HG02623 (cell line): ENCODE data around the gene MATCAP1.

Experiments used
- ATAC-seq: cut with Tn5 transposase; IDR thresholded peaks from one replicate; pipeline ENCODE4 v1.9.1; 2021; ENCODE audit warnings: moderate library complexity; ENCODE audit not compliant: unreplicated experiment

The MATCAP1 gene

DNA sequence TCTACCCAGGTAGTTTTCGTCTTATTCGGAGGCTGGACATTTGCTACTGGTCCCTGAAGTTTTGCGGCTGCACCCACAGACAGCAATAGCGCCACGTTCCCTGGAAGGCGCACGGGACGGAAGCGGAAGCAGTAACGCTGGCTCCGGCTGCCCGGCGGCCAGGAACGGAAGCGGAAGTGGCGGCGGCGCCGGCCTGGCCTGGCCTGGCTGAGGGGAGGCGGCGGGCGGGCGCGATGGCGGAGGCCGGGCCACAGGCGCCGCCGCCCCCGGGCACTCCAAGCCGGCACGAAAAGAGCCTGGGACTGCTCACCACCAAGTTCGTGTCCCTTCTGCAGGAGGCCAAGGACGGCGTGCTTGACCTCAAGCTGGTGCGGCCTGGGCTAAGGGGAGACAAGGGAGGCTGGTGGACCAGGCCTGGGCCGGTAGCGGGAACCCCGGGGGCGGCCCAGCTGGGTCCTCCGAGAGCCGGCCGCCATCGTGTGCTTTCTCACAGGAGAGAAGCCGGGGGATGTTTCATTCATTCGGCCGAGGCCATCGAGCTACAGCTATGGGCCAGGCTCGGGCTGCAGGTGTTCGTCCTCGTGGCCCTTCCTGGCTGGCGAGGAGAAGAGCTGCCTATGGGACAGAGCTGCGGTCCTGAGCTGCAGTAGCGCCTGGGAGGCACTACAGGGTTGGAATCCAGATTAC, 8.4 kb upstream of the MATCAP1 start, which contains the start of gene E2F4:
Gene E2F4 (plus strand): TSS at position 161 of the 687 bp plus-strand sequence. CDS start 73 bp downstream, at position 234.
- peak; percentile 80 for ATAC-seq

DNA sequence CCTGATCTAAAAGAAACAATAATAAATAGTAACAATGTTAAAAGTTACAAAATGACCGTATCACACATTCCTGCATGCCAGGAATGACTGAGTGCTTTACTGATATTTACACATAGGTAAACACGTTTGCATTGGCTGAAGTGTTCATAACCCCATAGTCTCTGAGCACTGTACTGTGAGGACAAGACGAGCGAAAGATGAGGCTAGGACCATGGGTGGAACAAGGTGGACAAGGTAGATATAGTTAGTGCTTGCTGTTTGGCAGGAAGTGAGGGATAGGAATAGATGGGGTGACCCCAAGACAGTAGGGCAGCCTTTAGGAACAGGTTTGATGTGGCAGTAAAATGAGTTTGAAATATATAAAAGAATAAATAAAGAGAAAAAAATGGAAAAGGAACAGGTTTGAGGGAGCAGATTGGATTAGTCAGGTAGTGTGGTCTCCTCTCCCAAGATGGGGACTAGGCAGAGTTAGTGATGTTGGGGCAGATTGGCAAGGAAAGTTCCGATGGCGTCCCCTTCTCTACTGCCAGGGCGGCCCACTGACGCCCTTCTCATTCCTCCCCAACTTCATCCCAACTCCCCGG, 7.7 kb upstream of the MATCAP1 start:
- ATAC-seq: no peak

- ATAC-seq: no peak
Observed at GRCh38 chr16:67190448-67191399, 7.0 kb upstream of the MATCAP1 start.

GRCh38 chr16:67190041-67190440, 6.3 kb upstream of the MATCAP1 start, which contains the start of gene EXOC3L1:
TSS of gene EXOC3L1 (minus strand) at chr16:67190136. CDS start at chr16:67189676, 460 bp downstream.
- ATAC-seq: no peak

- no peak for ATAC-seq
Observed at GRCh38 chr16:67188798-67189197, 5.0 kb upstream of the MATCAP1 start.

GRCh38 chr16:67188323-67188722, 4.6 kb upstream of the MATCAP1 start:
- ATAC-seq: no peak

- ATAC-seq: no peak
Observed at GRCh38 chr16:67187175-67187890, 3.6 kb upstream of the MATCAP1 start.

DNA sequence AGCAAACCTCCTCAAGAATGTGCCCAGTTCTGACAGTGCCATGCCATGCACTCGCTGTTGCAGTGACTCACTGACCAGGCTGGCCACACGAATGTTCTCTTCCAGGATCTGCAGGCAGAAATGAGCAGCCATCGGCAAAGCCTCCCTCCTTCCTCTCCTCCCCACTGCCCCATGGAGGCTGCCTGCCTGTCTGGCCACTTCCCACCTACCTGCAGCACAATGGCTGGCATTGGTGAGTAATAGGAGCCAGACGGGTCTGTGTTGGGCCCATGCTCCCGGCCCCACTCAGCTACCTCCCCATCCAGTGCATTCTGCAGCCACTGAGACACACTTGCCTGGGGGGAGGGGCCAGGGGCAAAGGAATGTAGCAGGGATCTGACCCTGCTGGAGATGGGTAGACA, 2.8 kb upstream of the MATCAP1 start:
- ATAC-seq: no peak

- ATAC-seq: no peak
Observed at GRCh38 chr16:67185651-67186134, 1.9 kb upstream of the MATCAP1 start.

- no peak for ATAC-seq
Observed at GRCh38 chr16:67184995-67185650, 1.4 kb upstream of the MATCAP1 start.

- no peak for ATAC-seq
Observed at GRCh38 chr16:67184453-67184994, 761 bp upstream of the MATCAP1 start.

DNA sequence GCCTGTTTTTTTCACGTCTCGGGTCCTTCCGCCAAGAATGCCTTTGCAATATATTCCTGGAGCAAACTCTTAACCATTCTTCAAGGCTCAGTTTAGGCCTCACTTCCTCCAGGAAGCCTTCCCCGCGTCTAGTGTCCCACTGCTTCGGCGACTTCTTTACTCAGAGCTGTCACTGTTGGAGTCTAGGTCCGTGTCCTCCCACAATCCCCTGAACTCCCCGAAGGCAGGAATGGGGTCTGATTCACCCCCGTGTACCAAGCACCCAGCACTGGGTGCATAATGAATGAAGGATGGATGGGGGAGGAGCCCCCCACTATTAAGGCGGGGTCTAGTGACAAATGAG, 508 bp downstream of the MATCAP1 start:
- no peak for ATAC-seq

DNA sequence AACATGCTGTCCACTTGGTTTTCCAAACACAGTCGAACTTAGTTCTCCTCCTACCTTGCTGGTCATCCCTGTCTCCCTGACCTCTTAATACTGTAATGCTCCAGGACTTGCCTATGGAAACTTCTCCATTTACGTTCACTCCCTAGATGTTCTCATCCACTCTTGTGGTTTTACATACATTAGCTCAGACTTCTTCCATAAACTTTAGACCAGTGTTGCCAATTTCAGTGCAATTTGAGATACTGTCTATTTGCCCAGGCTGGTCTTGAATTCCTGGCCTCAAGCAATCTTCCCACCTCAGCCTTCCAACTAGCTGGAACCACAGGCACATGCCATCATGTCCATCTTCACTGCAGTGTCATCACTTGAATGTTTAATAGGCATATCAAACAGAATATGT, 1.5 kb downstream of the MATCAP1 start:
- no peak for ATAC-seq

GRCh38 chr16:67181346-67181745, 2.4 kb downstream of the MATCAP1 start:
- no peak for ATAC-seq

DNA sequence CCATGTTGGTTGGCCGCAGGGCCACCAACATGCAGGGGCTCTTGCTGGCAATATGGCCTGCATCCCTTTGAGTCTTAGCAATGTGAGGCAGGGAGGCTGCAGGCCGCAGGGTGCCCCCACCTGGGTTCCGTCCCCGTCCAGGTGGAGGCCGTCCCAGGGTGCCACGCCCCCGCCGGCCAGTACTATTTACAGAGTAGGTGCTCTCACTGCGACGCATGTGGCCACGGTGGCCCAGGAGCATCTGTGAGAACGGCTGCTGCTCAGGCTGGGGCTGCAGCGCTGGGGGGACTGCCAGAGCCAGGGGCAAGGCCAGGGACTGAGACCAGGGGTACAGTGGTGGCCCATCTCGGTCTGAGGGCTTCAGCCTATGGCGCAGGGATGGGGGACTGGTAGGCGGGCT, 3.6 kb downstream of the MATCAP1 start:
- no peak for ATAC-seq

DNA sequence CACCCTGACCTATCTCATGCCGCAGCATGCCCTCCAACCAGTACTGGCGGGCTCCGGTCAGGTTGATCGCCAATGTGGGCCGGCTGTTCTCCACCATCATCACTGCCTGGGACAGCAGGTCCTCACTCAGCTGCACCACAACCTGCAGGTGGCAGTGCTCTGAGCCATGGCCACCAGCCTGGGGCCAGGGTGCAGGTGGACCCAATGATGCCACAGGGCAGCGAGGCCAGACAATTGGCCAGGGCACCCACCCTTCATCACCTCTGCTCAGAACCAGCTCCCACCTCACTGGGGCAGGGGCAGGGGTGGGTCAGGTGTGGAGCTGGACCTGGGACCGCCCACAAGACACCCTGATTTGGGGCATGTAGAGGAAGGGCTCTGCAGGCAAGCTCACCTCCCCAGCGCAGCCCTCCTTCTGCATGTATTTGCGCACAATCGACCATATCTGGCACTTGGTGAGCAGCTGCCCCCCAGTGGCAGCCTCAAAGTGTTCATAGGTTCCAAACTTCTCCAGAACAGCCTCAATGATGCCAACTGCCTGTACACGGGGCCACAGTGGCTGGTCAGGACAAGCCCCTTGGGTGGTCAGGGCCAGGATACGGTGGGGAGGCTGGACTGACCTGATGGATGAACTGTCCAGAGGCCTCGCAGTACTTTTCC, 4.2 kb downstream of the MATCAP1 start:
- ATAC-seq: no peak

- ATAC-seq: no peak
Observed at GRCh38 chr16:67177743-67178699, 5.7 kb downstream of the MATCAP1 start.

GRCh38 chr16:67176662-67177061, 7.1 kb downstream of the MATCAP1 start:
- no peak for ATAC-seq
